NCI-H1694 treated with DMSO at 0.1 percent for 48 hours (cell line): ENCODE results near the gene MGAT4A.

Experiments
- DNase-seq: peaks from one replicate; lab custom pipeline; 2025; lab: John Stamatoyannopoulos, UW

MGAT4A gene

DNA sequence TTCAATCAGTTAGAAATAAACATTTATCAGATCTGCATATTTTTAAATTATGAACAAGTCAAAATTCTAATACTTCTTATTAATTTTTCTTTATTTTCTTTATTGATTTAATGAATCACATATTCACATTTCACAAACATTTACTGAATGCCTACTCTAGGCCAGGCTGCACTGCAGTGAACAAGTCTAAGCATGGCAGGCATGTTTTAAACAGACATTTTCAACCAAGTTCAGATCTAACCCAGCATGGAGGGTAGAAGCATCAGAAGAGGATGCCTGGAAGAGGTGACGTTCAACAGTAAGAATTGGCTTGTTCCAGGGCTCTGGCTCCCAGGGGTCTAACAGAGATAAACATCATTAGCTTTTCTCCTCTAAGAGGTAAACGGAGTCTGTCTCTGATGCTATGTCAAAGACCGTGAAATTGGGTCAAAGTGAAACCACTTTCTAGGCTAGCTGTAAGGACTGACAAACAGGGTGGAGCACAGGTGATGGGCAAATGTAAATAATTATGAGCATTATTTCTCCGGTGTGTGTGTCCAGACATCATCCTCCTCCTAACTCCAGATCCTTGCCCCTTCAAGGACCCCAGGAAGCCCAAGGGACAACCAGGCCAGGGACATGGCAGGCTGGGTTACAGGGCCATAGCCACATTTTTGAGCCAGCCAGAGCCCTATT, 72.0 kb downstream of the MGAT4A start:
- DNase-seq, result no peak

DNA sequence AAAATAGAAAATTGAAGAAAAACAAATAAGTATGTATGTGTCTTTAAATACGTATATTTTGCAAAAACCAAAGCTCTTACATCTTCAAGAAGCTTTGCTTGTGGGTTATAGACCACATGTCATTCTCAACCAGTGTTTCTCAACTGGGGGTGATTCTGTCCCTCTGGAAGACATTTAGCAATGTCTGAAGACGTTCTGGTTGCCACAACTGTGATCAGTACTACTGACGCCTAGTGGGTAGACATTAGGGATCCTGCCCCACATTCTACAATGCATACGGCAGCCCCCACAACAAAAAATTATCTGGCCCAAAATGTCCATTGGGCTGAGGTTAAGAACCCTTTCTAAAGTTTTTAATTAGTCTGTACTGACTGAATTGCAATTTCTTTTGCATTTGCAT, 74.1 kb downstream of the MGAT4A start:
- no peak for DNase-seq

DNA sequence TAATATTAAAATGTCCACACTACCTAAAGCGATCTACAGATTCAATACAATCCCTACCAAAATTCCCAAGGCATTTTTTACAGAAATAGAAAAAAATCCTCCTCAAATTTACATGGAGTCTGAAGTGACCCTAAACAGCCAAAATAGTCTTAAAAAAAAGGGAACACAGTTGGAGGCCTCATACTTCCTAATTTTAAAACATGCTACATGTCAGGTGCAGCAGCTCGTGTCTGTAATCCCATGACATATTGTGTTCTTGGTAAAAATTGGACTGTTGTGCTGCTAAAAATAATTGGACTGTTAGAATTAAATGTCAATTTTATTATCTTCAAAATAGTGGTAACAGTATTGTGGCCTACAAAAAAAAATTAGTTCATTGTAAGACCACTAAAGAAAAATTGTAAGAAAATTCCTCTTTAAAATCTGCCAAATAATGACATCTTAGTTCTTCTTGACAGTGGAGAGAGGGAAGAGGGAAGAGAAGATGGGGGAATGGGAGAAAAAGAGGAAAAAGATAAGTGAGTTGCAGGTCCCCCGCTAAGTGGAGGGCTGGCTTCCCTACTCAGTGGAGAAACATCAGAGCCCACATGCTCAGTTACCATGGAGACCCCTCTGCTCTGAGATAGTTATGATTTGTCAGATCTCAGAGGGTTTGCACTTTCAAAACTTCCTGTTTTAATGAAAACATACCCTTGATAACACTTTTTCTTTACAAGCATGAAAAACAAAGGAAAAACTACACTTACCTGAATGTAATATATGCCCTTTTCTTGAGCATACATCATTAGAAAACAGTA, 76.0 kb downstream of the MGAT4A start:
- DNase-seq, result no peak

DNA sequence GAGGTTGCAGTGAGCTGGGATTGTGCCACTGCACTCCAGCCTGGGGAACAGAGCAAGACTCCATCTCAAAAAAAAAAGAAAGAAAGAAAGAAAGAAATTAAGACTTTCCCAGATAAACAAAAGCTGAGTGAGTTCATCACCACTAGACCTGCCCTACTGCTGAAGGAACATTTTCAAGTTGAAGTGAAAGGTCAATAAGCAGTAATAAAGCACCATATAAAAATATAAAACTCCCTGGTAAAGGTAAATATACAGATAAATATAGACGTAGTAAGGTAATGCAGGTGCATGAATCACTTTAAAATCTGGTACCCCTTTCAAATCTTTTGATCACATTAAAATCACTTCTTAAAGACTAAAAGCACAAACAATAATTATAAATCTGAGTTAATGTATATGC, 79.9 kb downstream of the MGAT4A start:
- no peak for DNase-seq

DNA sequence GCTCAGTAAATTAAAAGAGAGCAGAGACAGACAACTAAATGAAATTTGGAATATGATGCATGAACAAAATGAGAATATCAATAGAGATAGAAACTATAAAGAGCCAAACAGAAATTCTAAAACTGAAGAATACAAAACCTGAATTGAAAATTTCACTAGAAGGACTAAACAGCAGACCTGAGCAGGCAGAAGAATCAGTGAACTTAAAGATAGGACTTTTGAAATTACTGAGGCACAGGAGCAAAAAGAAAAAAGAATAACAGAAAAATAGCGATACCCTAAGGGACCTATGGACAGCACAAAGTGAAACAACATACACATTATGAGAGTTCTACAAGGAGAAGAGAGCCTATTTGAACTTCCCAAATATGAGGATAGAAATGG, 80.9 kb downstream of the MGAT4A start:
- no peak for DNase-seq

DNA sequence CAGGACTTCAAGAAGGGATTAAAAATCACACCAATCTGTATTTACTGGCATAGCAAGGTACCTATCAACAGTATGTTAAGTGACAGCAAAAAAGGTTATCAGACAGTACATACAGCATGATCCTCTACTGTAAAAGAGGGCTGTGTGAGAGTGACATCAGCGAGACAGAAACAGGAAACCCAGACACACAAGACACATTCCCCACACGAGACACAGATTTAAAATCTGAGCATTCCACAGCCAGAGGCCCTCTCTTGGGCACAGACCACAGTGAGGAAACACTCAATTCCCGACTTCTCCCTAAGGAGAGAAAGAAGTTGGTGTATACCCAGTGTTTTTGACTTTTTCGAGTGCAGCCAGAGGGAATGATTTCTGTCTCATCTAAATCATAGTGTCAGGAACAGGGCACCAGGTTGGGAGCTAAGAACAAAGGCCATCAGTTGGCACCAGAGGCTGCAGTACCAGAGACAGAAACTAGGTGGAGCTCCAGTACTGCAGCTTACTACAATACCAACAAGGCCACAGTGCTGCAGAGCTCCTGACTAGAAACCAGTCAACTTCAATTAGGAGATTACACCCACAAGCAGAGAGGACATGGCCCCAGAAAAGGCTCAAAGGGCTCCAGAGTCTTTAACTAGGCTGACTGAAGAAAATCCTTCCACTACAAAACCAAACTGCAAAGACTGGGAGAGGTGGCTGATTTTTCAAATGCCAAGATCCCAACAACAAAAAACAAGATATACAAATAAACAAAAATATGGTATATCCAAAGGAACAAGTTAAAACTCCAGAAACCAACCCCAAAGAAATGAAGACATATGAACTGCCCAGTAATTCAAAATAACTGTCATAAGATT, 81.6 kb downstream of the MGAT4A start:
- DNase-seq, result peak; percentile 91

DNA sequence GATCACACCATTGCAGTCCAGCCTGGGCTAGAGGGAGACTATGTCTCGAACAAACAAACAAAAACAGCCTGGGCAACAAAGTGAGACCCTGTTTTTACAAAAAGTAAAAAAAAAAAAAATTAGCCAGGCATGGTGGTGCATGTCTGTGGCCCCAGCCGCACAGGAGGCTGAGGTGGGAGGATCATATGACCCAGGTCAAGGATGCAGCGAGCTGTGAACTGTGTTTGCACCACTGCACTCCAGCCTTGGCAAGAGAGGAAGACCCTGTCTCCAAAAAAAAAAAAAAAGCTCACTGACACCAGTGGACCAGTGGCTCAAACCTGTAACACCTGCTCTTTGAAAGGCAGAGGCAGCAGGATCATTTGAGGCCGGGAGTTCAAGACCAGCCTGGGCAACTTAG, 82.5 kb downstream of the MGAT4A start:
- DNase-seq, result no peak

DNA sequence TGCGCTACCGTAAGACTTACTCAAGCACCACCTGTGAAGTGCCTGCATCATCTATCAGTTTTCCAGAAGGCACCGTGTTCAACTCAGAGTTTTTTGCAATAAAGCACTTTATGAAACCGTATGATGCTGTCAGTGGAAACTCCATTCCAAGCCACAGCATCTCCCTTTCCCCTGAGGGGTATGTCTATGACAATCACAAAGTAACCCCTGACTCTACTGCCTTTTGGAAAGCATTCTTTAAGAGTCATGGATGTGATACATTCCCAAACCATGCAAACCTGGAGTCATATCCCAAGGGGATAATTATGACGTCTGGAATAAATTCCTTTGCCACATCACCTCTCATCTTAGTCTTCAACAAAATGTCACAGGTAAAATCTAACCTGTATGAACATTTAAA, 83.3 kb downstream of the MGAT4A start:
- DNase-seq, result no peak

DNA sequence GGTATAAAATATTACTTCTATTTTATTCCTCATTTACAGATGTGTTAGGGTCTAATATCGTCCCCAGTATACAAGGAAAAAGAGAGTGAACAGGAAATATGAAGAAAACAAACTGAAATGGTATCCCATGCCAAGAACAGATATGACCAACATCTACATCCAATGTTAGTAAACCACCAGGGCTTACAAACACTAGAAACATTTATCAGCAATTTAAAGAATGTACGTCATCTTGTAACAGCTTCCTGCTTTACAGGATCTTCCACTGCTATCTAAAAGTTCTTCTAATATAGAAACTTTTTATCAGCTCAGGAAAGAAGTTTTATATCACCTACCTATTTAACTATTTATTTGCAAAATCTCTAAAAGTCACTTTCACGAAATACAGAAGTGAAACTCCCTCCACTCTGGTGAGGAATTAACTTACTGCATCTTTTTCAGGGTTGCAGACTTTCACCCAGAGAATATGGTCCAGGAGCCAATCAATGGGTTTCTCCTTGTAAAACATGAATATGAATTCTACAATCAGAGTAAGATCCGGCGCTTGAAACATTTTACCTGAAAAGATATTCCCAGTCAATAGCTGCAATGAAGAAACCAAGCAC, 87.3 kb downstream of the MGAT4A start:
- DNase-seq, result no peak

DNA sequence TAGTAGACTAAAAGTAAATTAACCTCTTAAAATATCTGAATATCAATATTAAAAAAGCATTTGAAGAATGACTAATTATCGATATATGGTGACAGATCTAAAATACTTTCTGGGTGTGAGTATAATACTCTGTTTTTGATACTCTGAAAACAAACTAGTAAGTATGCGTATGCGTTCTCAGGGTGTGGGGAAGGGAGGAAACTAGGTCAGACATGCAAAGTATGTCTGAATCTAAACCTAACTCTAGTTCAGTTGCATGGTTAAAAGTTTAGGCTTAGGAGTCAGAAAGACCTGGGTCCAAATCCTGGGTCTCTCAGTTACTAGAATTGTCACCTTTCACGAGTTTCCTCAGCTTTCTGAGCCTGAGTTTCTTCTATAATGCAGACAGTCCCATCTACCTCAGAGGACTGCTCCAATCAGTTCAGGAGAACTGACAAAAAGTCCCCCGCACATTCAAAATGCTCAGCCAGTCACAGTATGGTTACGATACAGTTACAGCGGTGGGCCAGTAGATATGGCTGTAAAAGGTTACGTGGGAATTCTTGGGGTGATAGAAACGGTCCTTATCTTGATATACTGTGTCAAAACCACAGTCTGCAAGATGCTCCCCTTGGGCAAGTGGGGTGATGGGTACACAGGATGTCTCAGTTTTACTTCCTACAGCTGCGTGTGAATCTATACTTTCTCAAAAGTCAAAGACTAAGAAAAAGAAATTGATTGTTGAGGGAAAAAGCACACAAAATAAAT, 93.4 kb downstream of the MGAT4A start:
- DNase-seq, result no peak

DNA sequence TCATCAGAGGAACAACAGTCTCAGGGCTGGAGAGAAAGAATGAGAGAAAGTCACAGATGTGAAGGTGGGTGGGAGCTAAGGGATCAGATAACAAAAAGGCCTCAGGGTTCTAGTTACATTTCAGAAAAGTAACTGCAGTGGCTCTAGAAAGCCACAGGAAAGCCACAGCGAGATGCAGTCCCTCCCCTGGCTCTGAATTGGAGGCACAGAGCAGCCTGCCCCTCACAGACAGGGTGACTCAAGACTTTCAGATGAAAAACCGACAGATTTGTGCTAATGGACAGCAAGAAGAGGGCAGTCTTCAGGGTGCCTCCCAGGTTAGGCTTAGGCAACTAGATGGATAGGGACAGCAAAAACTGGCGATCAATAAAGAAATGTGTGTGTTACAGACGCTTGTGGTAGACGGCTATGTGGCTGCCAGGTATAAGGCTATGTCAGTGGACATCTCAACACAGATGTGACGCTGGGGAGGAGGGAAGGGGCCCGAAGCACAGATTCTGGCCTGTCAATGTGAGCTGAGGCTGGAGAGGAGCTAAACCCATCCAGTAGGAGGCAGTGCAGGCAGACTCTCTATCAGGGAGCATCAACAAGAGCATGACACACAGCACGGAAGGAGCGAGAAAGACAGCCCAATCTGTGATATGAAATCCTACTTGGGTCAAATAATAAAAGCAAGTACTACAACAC, 96.4 kb downstream of the MGAT4A start:
- DNase-seq, result no peak

DNA sequence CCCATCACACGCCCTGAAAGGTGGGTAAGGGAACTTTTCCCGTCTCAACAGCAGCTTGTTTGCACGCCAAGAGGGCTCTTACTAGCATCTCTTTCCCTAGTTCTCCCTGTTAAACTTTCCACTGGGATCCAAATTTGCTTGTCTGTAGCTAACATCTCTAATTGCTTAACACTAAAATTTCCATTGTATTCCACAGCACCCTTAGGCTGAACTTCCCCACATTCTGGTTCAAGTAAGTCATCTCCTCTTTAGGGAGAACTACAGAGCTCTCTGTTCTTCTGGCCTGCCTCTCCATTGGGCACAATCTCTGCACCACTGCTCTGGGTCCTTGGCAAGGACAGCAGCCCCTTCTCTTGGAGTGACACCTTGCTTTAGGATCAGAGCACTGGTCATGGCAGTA, 98.6 kb downstream of the MGAT4A start:
- no peak for DNase-seq

DNA sequence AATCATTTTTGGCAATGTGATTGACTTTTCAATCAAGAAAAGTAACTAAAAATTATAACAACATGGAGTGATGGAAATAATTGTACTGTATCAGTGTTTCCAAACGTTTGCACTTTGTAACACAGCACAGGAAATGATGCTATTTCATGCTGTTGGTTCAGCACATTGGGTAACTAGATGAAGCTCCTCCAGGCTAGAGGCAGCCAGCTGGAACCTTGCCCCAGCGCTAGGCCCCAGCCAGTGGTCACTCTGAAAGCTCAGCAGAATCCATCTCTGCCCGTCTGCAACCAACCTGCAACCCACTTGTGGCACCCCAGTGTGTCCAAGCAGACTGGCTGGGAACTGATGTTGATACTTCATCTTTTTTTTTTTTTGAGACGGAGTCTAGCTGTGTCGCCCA, 107.3 kb downstream of the MGAT4A start:
- DNase-seq, result no peak

DNA sequence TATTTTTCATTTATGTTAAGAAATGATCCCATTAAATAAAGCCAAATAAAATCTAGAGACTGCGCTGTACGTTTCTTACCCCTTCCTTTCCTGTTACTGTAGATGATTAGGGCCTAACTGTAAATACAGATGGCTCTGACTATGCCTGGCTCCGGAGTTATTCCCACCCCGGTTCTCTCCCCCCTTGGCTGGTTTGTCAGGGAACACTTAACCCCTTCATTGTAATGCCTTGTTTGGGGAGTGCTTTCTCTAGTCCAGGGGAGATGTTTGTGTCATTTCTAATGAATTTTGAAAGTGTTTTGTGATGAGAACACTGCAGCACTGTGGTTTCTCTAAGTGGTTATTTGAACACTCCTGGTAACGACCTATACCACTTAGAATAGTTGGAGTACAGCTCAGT, 113.8 kb downstream of the MGAT4A start:
- no peak for DNase-seq

DNA sequence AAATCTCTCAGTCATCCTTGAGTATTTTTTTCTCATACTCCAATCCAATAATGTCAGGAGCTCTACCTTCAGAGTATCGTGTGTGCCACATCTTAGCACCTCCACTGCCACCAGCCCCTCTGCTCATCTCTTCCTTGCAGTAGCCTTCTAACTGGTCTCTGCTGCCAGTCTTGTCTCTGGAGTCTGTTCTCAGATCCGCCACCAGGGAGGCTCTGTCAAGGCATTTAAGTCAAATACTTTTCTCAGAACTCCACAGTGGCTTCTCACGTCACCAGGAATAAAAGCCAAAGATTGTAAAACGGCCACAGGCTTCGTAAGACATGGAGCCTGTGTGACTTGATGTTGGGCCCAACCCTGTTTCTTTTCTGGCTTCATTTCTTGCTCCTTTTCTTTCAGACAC, 115.5 kb downstream of the MGAT4A start:
- DNase-seq, result no peak

DNA sequence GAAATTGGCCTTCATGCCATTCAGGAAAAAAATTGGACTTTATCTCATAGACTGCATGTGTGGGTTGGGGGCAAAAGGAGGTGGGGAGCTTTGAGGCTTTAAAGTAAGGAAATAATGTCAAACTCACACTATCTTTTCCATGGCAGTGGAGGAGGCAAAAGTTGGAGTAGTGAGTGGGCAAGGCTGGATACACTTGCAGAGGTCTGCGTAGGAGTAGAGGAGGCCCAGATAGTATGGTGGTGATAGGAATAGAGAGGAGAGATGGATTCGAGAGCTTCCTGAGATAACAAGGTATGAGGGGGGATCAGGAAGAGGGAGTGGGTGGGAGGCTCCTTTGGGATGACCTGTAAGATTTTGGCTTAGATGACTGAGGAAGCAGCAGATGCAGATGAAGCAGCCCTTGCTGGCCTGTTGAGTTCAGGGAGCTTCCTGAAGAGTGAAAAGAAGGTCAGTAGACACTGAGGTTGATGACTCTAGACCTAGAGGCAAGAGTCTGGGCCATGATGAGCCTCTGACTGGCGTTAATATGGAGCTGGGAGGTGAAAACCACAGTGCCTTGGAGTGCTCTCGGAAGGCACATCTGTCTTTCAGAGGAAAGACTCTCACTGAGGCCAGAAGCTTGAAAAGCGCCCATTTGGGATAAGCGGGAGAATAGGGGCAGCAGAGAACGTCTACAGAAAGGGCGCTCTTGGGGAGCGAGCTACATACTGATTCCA, 116.8 kb downstream of the MGAT4A start:
- DNase-seq, result no peak

DNA sequence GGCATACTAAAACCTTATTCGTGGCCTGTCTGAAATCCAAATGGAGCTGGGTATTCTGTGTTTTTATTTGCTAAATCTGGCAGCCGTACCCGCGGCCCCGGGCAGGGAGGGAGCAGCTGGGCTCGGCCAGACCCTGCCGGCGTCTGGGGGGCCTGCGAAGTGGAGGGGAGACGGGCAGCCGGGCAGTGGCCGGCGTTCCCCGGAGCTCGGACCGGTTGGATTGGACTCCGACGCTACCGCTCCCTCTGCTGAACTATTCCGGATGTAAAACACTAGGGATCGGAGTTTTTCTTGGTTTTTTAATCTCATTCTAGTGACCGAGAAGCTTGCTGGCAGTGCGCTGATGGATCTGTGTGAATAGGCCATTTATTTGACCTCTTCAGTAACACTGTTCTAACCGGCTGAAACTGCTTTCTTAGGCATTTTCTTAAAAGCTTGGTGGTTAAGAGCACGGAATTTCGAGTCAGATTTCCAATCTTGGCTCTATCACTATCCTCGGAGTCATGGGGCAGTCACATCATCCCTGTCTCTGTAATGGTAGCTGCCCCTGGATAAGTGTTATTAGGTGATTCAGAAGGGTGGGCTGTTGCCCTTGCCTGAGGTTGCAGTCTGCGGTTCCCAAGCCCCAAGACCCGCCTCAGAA, 121.8 kb downstream of the MGAT4A start:
- no peak for DNase-seq

DNA sequence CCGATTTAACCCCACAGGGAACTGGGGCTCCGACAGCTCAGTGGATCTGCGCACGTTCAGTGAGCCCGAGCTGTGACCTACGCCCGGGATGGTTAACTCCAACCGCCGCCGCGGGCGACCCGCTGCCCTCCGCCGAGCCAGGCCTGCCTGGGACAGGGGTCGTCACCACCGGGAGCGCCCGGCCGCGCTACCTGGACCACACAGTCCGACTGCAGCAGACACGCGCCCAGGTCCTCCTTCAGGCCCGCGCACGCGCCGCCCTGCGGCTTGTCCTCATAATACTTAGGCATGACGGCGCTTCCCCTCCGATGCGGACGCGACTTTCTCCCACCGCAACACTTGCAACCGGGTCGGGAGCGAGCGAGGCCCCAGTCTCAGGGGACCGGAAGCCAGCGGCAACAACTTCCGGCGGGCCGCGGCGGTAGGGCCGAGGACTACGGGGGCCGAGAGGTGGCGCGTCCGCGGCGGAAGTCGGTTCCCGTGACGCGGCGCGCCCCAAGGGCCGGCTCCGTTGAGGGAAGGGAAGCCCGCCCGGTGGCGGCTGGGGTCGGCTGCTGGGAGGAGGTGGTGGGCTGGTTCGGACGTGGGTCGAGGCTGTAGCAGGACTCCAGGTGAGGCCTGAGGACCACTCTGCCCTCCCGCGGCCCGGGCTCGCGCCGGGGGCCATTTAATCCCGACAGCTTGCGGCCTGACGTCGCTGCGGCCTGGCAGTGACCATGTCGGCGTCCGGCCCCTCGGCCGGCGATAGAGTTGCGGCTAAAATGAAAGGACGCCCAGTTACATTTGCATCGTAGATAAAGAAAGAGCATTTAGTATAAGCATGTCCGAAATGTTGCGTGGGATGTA, 122.6 kb downstream of the MGAT4A start, which contains the start of the genes COA5 and UNC50:
Gene COA5, minus strand, starts transcription at position 397 of the 846 bp plus-strand sequence. Its CDS starts 107 bp downstream, at position 290.
Gene UNC50, plus strand, starts transcription at position 474 of the 846 bp plus-strand sequence. CDS start 1,171 bp downstream, outside the sequence.
- peak; percentile 70 for DNase-seq

DNA sequence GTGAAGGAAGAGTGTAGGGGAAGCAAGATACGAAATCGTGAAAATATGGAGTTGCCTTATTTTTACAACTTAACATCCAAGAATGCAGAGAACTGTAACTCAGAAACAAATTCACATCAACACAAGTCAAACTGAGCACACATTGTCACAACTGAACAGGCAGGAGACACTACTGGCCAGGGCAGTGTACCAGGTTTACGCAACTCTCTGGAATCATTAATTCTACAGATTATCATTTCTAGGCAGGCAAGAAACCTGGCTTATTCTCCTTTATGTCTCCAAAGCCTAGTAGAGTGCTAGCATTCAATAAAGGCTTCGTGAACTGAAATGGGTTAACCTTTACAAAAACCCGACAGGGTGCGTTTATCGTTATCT, 123.2 kb downstream of the MGAT4A start:
- DNase-seq, result no peak
